Raji (cell line): ENCODE results near the gene PFN2.

Experiments
- POLR2A ChIP-seq: IDR thresholded peaks from 2 replicates; pipeline ENCODE4 v1.6.1; 2011; ENCODE audit warnings: low read depth, low read length, control low read depth; ENCODE audit not compliant: insufficient read depth

The PFN2 gene

GRCh38 chr3:149947231-149947630, 23.5 kb downstream of the PFN2 start:
- no peak for TF ChIP-seq POLR2A

GRCh38 chr3:149942409-149942808, 28.3 kb downstream of the PFN2 start:
- no peak for TF ChIP-seq POLR2A

GRCh38 chr3:149941946-149942345, 28.7 kb downstream of the PFN2 start:
- no peak for TF ChIP-seq POLR2A

- TF ChIP-seq POLR2A, result no peak
Measured at GRCh38 chr3:149941186-149941585, 29.5 kb downstream of the PFN2 start.

GRCh38 chr3:149936812-149937230, 33.9 kb downstream of the PFN2 start:
- no peak for TF ChIP-seq POLR2A

- no peak for TF ChIP-seq POLR2A
Measured at GRCh38 chr3:149934524-149934923, 36.2 kb downstream of the PFN2 start.

- no peak for TF ChIP-seq POLR2A
Measured at GRCh38 chr3:149933858-149934257, 36.8 kb downstream of the PFN2 start.

- no peak for TF ChIP-seq POLR2A
Measured at GRCh38 chr3:149933008-149933407, 37.7 kb downstream of the PFN2 start.

- TF ChIP-seq POLR2A, result no peak
Measured at GRCh38 chr3:149920119-149920518, 50.6 kb downstream of the PFN2 start.

- no peak for TF ChIP-seq POLR2A
Measured at GRCh38 chr3:149919509-149919908, 51.2 kb downstream of the PFN2 start.

GRCh38 chr3:149917124-149917667, 53.5 kb downstream of the PFN2 start:
- no peak for TF ChIP-seq POLR2A
